Measurements from ENCODE around the gene MOSPD2. TPM values are rescaled to one million over a fixed set of nuclear protein-coding genes. Genes with fewer than 3 reads are reported as not detected.
A peak's percentile ranks its signal among the peaks of the same experiment; 100 is the strongest.

MOSPD2 gene
- 17.4 TPM for total RNA-seq

- TF ChIP-seq POLR2A (IDR thresholded peaks at IDR 0.05) (no peak), POLR2AphosphoS5 (IDR thresholded peaks at IDR 0.05; ENCODE audit: insufficient read depth in 1 of 2, low read depth in 1 of 2) (peak; percentile 78)
- Histone ChIP-seq H3K27ac (peak within 1 kb of the TSS; percentile 62), H3K9me3 (no peaks in the 10 kb centered on the region), H3K36me3 (no peaks in the 10 kb centered on the region), H3K4me3 (peak within 1 kb of the TSS; percentile 59 to 71), H3K27me3 (no peaks in the 10 kb centered on the region), H3K4me1 (no peaks in the 10 kb centered on the region)
- intact Hi-C loops (cut with DNase I) = no loop called here
- peak; percentile 94 to 97 for DNase-seq (ENCODE audit: extremely low spot score in 2 of 2)
Measured at GRCh38 chrX:14872851-14873675, at the start of gene MOSPD2, which contains the start of gene FANCB. Gene MOSPD2, plus strand, starts transcription at chrX:14873421. Its CDS starts 108 bp downstream, at chrX:14873529. Gene FANCB, minus strand, starts transcription at chrX:14873069. Its CDS starts 7,559 bp downstream, at chrX:14865510.

DNA sequence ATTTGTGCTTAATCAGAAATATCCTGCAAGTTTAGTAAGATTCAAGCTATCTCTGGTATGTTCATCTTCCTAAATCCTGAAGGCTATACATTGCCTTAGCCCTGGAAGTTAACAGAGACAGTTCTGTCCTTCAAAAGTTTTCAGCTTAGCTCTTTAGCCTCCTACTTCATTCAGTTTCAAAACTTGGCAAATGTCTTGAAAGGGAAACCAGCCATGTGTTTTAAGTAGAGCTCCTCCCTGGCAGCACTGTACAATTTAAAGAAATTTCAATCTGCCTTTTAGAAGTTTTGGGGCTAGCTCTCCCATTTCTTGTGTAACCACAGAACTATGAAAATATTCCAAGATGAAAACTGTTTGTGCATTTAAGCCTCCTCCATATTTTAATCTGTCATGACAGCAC, 47.4 kb upstream of the MOSPD2 start:
- TF ChIP-seq, protein P1, sequence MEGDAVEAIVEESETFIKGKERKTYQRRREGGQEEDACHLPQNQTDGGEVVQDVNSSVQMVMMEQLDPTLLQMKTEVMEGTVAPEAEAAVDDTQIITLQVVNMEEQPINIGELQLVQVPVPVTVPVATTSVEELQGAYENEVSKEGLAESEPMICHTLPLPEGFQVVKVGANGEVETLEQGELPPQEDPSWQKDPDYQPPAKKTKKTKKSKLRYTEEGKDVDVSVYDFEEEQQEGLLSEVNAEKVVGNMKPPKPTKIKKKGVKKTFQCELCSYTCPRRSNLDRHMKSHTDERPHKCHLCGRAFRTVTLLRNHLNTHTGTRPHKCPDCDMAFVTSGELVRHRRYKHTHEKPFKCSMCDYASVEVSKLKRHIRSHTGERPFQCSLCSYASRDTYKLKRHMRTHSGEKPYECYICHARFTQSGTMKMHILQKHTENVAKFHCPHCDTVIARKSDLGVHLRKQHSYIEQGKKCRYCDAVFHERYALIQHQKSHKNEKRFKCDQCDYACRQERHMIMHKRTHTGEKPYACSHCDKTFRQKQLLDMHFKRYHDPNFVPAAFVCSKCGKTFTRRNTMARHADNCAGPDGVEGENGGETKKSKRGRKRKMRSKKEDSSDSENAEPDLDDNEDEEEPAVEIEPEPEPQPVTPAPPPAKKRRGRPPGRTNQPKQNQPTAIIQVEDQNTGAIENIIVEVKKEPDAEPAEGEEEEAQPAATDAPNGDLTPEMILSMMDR (IDR thresholded peaks at IDR 0.05) = no peak
- no peak for TF ChIP-seq POLR2AphosphoS5 (IDR thresholded peaks at IDR 0.05; ENCODE audit: insufficient read depth in 1 of 2, low read depth in 1 of 2)
- no peak for TF ChIP-seq POLR2A (IDR thresholded peaks at IDR 0.05)
- Histone ChIP-seq H3K27ac (no peak overlapping the region), H3K9me3 (no peaks in the 10 kb centered on the region), H3K4me3 (no peak overlapping the region), H3K36me3 (no peaks in the 10 kb centered on the region), H3K27me3 (no peaks in the 10 kb centered on the region), H3K4me1 (no peaks in the 10 kb centered on the region)
- no peak for DNase-seq (ENCODE audit: extremely low spot score in 2 of 2)
- intact Hi-C loops (cut with DNase I) = no loop called here

DNA sequence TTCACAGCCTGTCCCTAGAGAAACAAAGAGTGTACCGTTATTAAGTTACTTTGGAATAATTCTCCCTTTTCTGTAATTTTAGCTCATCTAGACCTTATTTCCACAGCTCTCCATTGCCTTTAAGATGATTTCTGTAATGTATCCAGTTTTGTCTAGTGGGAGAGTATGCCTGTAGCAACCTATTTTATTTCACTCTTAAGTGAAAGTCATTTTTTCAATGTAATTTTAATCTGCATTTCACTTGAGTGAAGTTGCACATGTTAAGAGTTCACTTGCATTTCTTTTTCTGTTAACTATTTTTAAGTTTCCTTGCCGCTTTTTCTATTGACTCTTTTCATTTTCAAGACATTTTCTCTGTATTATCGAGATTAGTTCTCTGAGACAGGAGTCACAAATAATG, 46.9 kb upstream of the MOSPD2 start:
- no peak for DNase-seq (ENCODE audit: extremely low spot score in 2 of 2)
- no peaks in the 10 kb centered on the region for H3K27me3 ChIP-seq
- TF ChIP-seq POLR2A (IDR thresholded peaks at IDR 0.05) (no peak), POLR2AphosphoS5 (IDR thresholded peaks at IDR 0.05; ENCODE audit: insufficient read depth in 1 of 2, low read depth in 1 of 2) (no peak)
- TF ChIP-seq, protein P1 (IDR thresholded peaks at IDR 0.05) = no peak
- no peaks in the 10 kb centered on the region for H3K36me3 ChIP-seq
- H3K27ac ChIP-seq = no peak overlapping the region
- H3K4me1 ChIP-seq = no peaks in the 10 kb centered on the region
- no peak overlapping the region for H3K4me3 ChIP-seq
- H3K9me3 ChIP-seq = no peaks in the 10 kb centered on the region
- intact Hi-C loops (cut with DNase I) = no loop called here

- Histone ChIP-seq H3K27me3 (no peaks in the 10 kb centered on the region), H3K9me3 (no peaks in the 10 kb centered on the region), H3K4me1 (no peaks in the 10 kb centered on the region), H3K36me3 (no peaks in the 10 kb centered on the region), H3K27ac (no peak overlapping the region), H3K4me3 (no peak overlapping the region)
- TF ChIP-seq POLR2A (IDR thresholded peaks at IDR 0.05) = no peak
- TF ChIP-seq, protein P1 (IDR thresholded peaks at IDR 0.05) = no peak
- no peak for TF ChIP-seq POLR2AphosphoS5 (IDR thresholded peaks at IDR 0.05; ENCODE audit: insufficient read depth in 1 of 2, low read depth in 1 of 2)
- no peak for DNase-seq (ENCODE audit: extremely low spot score in 2 of 2)
- intact Hi-C loops (cut with DNase I) = no loop called here
Measured at GRCh38 chrX:14829643-14830042, 43.6 kb upstream of the MOSPD2 start.

DNA sequence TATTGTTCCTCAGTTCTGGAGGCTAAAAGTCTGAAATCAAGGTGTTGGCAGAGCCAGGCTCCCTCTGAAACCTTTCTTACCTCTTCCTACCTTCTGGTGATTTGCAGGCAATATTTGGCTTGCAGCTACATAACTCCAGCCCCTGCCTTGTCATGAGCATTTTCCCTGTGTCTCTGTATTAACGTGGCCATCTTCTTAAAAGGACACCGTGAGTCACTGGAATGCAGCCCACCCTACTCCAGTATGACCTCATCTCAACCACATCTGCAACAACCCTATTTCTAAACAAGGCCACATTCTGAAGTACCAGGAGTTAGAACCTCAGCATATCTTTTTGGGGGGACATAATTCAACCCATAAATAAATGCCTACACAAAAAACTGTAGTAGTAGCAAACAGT, 41.1 kb upstream of the MOSPD2 start:
- no peak for DNase-seq (ENCODE audit: extremely low spot score in 2 of 2)
- intact Hi-C loops (cut with DNase I) = no loop called here
- H3K27ac ChIP-seq = no peak overlapping the region
- no peaks in the 10 kb centered on the region for H3K9me3 ChIP-seq
- no peaks in the 10 kb centered on the region for H3K4me1 ChIP-seq
- H3K36me3 ChIP-seq = no peaks in the 10 kb centered on the region
- H3K27me3 ChIP-seq = no peaks in the 10 kb centered on the region
- H3K4me3 ChIP-seq = no peak overlapping the region
- TF ChIP-seq, protein P1 (IDR thresholded peaks at IDR 0.05) = no peak
- no peak for TF ChIP-seq POLR2AphosphoS5 (IDR thresholded peaks at IDR 0.05; ENCODE audit: insufficient read depth in 1 of 2, low read depth in 1 of 2)

Data from vagina (tissue), 2 donors.